GM13976 (cell line): ENCODE results near the gene MPRIP.

Source experiments
- DNase-seq: peaks from one replicate; pipeline ENCODE4 v3.0.0; 2012; ENCODE audit warnings: low spot score
- in situ Hi-C: fragments of 300-500 bp; cut with MboI; formaldehyde crosslinking; loops from one replicate; pipeline ENCODE4 v1.12.0; 2022; ENCODE audit warnings: low sequenced_read_pairs, mixed read lengths, inconsistent platforms; ENCODE audit not compliant: unreplicated experiment
- TF ChIP-seq, protein P1 (sequence below): IDR thresholded peaks from 2 replicates; pipeline ENCODE4 v1.5.1; 2012; ENCODE audit warnings: borderline replicate concordance, mild to moderate bottlenecking; ENCODE audit not compliant: insufficient read depth; ENCODE audit errors: extremely low read depth, missing control alignments, control extremely low read depth

Gene MPRIP

DNA sequence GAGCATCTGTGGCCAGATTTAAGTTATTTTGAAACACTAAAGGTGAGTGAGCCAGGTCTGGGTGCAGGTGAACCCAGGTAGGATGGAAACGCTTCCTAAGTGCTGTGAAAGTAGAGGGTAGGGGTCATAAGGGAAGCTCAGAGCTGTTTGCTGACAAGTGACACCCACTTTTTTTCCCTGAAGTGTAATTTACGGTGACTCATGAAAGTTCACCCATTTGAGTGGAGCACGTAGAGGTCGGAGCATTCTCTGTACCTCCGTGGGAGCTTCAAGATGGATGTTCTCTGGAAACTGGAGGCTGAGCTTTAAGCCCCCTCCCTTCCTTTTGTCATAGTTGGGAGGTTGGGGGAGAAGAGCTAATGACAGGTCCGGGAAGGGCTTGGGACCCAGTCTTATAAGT, 44.3 kb downstream of the MPRIP start:
- in situ Hi-C loops: no loop called here
- TF ChIP-seq, protein P1, sequence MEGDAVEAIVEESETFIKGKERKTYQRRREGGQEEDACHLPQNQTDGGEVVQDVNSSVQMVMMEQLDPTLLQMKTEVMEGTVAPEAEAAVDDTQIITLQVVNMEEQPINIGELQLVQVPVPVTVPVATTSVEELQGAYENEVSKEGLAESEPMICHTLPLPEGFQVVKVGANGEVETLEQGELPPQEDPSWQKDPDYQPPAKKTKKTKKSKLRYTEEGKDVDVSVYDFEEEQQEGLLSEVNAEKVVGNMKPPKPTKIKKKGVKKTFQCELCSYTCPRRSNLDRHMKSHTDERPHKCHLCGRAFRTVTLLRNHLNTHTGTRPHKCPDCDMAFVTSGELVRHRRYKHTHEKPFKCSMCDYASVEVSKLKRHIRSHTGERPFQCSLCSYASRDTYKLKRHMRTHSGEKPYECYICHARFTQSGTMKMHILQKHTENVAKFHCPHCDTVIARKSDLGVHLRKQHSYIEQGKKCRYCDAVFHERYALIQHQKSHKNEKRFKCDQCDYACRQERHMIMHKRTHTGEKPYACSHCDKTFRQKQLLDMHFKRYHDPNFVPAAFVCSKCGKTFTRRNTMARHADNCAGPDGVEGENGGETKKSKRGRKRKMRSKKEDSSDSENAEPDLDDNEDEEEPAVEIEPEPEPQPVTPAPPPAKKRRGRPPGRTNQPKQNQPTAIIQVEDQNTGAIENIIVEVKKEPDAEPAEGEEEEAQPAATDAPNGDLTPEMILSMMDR: no peak
- DNase-seq: no peak

DNA sequence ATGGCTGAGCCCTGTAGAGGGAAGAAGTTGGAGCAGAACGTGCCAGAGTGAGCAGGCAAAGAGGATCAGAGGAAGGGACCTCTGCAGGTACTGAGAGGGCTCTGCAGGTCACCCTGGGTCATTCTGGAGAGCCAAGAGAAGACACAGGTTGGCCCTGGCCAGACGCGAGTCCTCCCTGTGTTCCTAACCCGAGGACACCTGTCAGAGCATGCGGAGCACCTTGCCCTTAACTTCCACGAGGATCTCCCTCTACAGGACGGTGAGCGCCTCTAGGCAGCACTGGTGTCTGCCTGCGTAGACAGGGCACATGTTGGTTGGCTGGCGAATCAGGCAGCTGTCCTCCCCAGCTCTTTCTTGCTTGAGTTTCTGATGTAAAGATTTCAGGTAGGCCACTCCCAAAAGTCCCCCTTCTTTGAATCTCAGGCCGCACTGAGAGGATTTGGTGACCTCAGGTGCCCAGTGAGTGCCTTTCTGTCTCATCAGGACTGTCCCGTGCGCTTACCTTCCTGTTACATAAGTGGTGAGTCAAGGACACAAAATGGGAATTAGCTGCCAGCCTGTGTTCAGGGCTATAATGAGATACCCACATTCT, 45.3 kb downstream of the MPRIP start:
- DNase-seq: no peak
- in situ Hi-C loops: no loop called here
- TF ChIP-seq, protein P1: no peak

DNA sequence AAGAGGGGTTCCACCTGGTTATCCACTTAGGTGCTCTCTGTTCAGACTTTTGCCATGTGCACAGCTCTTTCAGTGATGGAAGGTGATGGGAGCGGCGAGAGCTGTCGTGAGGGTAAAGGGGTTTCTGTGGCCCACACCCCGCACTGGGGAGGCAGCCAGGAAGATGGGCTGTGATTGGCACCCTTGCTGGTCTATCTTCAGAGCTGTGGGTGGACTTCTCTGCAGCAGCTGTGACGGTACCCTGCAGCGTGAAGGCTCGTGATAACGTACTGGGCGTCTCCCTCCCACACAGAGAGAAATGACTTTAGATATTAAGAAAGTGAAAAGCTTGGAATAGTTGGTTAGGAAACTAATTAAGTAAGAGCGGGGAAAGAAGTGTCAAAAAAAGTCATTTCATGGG, 45.8 kb downstream of the MPRIP start:
- in situ Hi-C loops: no loop called here
- DNase-seq: no peak
- TF ChIP-seq, protein P1: no peak

- TF ChIP-seq, protein P1: no peak
- in situ Hi-C loops: no loop called here
- DNase-seq: no peak
These were observed 46.6 kb downstream of the MPRIP start for GRCh38 chr17:17088541-17089525.

DNA sequence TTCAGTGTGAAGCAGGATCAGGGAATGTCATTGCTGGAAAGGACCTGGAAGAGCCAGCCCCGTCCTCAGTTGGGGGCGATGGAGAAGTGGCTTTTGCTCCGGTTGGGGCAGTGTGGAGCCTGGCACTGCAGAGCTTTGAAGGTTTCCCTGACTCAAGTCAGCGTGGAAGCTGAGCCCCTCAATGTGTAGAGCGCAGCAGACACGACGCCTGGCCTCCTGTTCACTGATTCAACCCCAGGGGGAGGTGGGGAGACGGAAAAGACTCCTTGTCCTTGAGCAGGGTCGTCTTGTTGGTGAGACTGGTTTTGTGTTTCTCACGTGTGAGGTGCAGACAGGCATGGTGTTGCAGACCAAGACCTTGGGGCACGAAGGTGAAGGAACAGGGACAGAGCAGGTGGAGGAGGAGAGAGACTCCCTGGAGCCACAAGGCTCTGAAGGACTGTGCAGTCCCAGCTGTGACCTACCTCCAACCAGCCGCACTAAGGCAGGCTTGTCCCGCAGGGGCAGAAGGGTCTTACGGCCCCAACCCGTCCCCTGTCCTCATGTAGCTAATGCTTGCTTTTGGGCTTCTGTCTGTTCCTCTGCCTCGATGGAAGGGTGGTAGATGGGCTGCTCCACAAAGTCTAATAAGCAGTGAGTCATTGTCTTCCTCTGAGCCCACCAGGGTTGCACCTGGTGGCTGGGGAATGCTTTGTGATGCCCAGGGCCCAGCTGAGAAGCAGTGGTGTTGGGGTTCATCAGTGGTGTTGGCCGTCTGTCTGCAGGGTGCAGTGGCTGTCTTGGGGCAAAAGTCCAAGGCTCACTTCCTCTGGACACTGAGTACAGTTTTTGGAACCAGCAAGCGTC, 47.8 kb downstream of the MPRIP start:
- DNase-seq: no peak
- in situ Hi-C loops: no loop called here
- TF ChIP-seq, protein P1: no peak

DNA sequence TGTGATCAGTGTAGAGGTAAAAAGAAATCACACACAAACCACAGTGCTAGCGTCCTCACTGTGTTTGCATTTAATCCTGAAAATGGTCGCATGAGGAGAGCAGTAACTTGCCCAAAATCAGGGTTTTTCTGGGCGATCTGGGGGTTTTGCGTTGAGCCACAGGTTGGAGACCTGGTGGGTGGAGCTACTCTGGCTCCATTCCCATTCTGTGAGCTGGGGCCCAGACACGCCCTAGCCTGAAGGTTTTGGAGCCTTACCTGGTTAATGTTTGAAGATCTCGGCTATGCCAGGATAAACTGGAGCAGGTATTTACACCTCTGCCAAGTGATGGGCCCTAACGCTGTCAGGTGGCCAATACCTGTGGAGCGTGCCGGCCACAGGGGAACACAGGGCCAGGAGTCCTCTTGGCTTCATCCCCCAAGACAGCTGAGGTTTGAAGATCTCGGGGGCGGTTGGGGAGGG, 48.4 kb downstream of the MPRIP start:
- DNase-seq: no peak
- in situ Hi-C loops: no loop called here
- TF ChIP-seq, protein P1: no peak
